Fibroblast of the aortic adventitia (primary cell): ENCODE measurements around the gene PTPRG. TPM values are rescaled to one million over a fixed set of nuclear protein-coding genes. Genes with fewer than 3 reads are reported as not detected.

Source experiments
- DNase-seq: peaks from one replicate; pipeline ENCODE4 v3.0.0-alpha.2; 2010; ENCODE audit warnings: low read depth
- H3K4me3 ChIP-seq: 2 replicates; pipeline ENCODE4 v1.5.1; 2011; ENCODE audit warnings: low read depth, mild to moderate bottlenecking, control low read depth, low read length, moderate library complexity
- total RNA-seq: library from RNA; depleted of rRNA; stranded (reverse); fragments of >200 nt; gene quantifications from 2 replicates; pipeline ENCODE4 v1.2.3, GENCODE V29; 2012; ENCODE audit warnings: low replicate concordance
- TF ChIP-seq, protein P1 (sequence below): IDR thresholded peaks from 2 replicates; pipeline ENCODE4 v1.5.1; 2011; ENCODE audit warnings: mild to moderate bottlenecking, low read length, control low read depth, inconsistent platforms; ENCODE audit not compliant: insufficient read depth

Gene PTPRG
- total RNA-seq, 1 donor, result 52.0 TPM

DNA sequence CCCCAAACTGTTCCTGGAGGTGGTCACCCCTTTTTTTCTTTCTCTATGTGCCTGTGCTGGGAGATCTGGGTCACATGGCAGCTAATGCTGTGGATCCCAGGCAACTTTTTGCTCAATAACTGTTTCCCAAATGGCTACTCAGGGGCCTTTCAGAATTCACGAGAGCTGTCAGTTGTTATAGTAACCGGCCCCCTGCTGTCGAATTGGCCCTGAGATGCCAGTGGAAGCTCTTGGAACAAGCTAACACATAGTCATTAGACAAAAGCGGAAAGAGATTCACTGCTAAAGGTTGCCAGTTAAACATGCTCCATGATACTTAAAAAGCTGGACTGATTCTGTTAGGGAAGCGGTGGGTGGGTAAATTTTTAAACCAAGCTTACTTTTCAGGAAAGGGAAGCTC, 667.8 kb downstream of the PTPRG start:
- TF ChIP-seq, protein P1, sequence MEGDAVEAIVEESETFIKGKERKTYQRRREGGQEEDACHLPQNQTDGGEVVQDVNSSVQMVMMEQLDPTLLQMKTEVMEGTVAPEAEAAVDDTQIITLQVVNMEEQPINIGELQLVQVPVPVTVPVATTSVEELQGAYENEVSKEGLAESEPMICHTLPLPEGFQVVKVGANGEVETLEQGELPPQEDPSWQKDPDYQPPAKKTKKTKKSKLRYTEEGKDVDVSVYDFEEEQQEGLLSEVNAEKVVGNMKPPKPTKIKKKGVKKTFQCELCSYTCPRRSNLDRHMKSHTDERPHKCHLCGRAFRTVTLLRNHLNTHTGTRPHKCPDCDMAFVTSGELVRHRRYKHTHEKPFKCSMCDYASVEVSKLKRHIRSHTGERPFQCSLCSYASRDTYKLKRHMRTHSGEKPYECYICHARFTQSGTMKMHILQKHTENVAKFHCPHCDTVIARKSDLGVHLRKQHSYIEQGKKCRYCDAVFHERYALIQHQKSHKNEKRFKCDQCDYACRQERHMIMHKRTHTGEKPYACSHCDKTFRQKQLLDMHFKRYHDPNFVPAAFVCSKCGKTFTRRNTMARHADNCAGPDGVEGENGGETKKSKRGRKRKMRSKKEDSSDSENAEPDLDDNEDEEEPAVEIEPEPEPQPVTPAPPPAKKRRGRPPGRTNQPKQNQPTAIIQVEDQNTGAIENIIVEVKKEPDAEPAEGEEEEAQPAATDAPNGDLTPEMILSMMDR, result no peak
- no peak for DNase-seq
- no peak overlapping the region for H3K4me3 ChIP-seq

DNA sequence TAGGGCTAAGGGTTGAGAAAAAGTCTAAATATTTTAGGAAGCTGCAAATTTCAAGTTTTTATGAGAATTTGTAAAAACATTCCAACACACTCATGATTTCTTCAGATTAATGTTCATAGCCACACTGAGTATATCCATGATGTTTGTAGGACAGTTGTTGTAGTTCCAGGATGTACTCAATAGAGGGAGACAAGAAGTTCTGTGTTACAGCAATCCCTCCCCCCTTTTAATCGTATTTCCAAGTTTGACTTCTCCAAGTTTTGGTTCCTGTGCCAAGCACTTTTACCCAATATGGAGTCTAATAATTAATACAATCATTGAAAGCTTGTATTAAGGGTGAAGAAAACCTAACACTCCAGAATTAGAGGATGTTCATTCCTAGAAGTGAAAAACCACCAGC, 668.5 kb downstream of the PTPRG start:
- H3K4me3 ChIP-seq, result no peak overlapping the region
- TF ChIP-seq, protein P1, result no peak
- DNase-seq, result no peak

DNA sequence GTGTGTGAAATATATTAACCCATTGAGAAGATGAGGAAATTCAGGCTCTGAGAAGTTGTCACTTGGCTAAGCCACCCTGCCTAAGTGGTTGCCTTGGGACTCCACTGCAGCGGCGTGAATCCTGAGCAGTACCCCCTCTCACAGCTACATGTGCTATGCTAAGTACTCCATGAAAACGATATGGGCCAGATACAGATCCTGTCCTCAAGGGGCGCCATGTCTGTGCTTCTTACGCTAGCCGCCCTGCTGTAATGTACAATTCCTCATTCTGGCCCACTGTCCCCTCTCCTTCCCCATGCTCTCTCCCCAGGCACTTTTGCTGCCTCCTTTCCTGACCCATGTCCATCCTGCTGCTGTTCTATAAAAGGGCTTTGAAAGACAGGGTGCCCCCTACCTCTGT, 671.7 kb downstream of the PTPRG start:
- no peak for DNase-seq
- TF ChIP-seq, protein P1, result no peak

DNA sequence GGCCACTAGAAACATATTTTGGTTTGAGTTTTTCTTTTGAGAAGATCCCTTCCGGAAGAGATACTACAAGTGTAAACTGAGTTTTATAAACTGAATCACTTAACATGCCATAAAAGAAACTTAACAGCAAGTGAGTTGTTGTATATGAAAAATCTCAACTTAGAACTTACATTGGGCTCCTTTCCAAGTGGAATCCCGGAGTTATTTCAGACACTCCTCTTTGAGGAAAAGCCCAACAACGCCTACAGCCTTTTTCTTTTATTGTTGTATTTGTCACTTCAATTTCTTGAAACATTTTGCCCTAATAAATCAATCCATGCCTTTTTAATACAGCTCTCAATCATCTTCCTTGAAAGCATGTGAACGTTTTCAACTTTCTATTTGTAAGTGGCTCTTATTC, 674.6 kb downstream of the PTPRG start:
- H3K4me3 ChIP-seq, result no peak overlapping the region
- TF ChIP-seq, protein P1, result no peak
- peak; percentile 5 for DNase-seq

More for the DNA sequence above, 671.7 kb downstream of the PTPRG start:
- no peak overlapping the region for H3K4me3 ChIP-seq

DNA sequence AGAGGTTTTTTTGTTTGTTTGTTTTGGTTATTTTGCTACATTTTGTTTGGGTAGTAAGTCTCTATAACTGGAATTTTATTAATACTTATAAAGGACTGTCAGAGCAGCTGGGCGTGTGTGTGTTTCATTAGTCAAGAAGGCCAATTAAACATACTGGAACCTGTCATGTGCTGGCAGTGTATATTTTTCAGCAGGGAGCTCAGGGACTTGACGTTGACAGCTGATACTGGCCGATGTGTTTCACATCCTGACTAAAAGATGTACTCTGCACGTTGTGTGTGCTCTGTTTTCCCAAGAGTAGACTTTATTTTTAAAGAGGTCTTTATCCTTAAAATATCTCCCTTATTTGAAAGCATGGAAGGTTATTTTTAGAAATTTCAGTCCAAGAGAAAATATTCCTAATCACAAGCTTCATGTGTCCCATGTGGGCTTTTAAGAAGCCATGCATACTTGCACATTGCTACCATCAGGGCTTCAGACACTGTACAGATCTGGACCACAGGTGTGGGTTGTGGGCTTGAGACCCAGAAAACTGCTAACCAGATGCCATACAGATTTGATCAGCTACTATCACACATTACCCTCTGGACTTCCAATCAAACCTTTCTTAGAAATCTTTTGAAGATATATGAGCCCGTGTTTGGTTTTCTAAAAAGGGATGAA, 676.0 kb downstream of the PTPRG start:
- TF ChIP-seq, protein P1, result no peak
- no peak for DNase-seq
- H3K4me3 ChIP-seq, result no peak overlapping the region

DNA sequence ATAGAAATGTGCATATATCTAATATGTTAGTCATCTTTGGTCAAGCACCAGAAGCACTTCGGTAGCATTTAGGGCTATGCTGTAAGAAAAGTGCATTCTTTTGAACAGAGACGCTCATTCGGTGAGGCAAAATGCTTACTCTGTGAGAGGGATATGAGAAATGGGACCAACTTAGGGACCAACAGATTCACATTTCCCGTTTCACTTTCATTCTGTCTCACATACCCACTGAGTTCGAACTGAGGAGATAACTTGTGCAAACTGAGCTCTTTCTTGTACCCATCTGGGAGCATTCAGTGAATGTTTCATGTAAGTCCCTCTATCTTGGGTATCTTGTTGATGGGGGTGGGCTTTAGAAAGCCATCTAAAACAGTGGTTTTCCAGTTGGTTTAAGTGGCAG, 676.6 kb downstream of the PTPRG start:
- no peak for DNase-seq
- H3K4me3 ChIP-seq, result no peak overlapping the region
- TF ChIP-seq, protein P1, result no peak

DNA sequence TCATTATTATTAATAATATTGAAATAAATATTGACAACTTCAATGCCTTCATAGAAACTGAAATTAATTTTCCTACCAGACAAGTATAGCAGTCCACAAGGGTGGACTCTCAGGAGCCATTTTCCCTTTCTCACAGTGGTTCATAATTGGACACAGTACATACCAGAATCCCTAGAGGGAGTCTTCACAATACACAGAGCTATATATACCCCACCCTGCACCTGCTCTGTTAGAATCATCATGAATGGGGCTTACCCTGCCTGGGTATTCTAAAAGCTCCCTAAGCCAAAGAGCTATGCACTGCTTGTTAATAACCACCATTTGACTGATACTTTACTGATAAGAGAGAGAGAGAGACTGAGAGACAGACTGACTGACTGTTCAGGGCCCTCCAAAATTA, 677.1 kb downstream of the PTPRG start:
- no peak for DNase-seq
- TF ChIP-seq, protein P1, result no peak
- H3K4me3 ChIP-seq, result no peak overlapping the region
